ENCODE measurements around the gene DELE1. TPM values are rescaled to one million over a fixed set of nuclear protein-coding genes. Genes with fewer than 3 reads are reported as not detected.
"Not testable (repeated sequence)": the region's sequence is repeated elsewhere in the genome, so short reads cannot be mapped to it uniquely, and the experiment has no call there.

The DELE1 gene
- total RNA-seq, 2 donors from 2014 or later = 66.7 to 98.1 TPM

GRCh38 chr5:141916522-141916921, 7.1 kb upstream of the DELE1 start:
- no peaks in the 10 kb centered on the region for H3K9me3 ChIP-seq
- peaks cover 4% of the 10 kb centered on the region for H3K4me1 ChIP-seq (replicated peaks)
- WGBS = 79% methylated on average over 2 of the region's 2 CpGs
- DNase-seq (ENCODE audit: low spot score) = no peak
- no peaks in the 10 kb centered on the region for H3K36me3 ChIP-seq
- no peak overlapping the region for H3K4me3 ChIP-seq
- no peak overlapping the region for H3K27ac ChIP-seq
- peaks cover 5% of the 10 kb centered on the region for H3K27me3 ChIP-seq (replicated peaks; ENCODE audit: insufficient read depth)
- intact Hi-C loops (cut with DNase I) = no loop called here
- TF ChIP-seq POLR2AphosphoS5 (IDR thresholded peaks at IDR 0.05) (no peak), POLR2A (IDR thresholded peaks at IDR 0.05) (no peak)
- TF ChIP-seq, protein P1, sequence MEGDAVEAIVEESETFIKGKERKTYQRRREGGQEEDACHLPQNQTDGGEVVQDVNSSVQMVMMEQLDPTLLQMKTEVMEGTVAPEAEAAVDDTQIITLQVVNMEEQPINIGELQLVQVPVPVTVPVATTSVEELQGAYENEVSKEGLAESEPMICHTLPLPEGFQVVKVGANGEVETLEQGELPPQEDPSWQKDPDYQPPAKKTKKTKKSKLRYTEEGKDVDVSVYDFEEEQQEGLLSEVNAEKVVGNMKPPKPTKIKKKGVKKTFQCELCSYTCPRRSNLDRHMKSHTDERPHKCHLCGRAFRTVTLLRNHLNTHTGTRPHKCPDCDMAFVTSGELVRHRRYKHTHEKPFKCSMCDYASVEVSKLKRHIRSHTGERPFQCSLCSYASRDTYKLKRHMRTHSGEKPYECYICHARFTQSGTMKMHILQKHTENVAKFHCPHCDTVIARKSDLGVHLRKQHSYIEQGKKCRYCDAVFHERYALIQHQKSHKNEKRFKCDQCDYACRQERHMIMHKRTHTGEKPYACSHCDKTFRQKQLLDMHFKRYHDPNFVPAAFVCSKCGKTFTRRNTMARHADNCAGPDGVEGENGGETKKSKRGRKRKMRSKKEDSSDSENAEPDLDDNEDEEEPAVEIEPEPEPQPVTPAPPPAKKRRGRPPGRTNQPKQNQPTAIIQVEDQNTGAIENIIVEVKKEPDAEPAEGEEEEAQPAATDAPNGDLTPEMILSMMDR (IDR thresholded peaks at IDR 0.05) = no peak

- no peak for DNase-seq (ENCODE audit: low spot score)
- no peaks in the 10 kb centered on the region for H3K9me3 ChIP-seq
- peaks cover 4% of the 10 kb centered on the region for H3K4me1 ChIP-seq (replicated peaks)
- intact Hi-C loops (cut with DNase I) = no loop called here
- H3K4me3 ChIP-seq = no peak overlapping the region
- peaks cover 5% of the 10 kb centered on the region for H3K27me3 ChIP-seq (replicated peaks; ENCODE audit: insufficient read depth)
- H3K27ac ChIP-seq = no peak overlapping the region
- TF ChIP-seq POLR2A (IDR thresholded peaks at IDR 0.05) (no peak), POLR2AphosphoS5 (IDR thresholded peaks at IDR 0.05) (no peak)
- TF ChIP-seq, protein P1 (IDR thresholded peaks at IDR 0.05) = no peak
- H3K36me3 ChIP-seq = no peaks in the 10 kb centered on the region
- WGBS = 68% methylated on average over 5 of the region's 5 CpGs
Measured at GRCh38 chr5:141917760-141918159, 5.9 kb upstream of the DELE1 start.

DNA sequence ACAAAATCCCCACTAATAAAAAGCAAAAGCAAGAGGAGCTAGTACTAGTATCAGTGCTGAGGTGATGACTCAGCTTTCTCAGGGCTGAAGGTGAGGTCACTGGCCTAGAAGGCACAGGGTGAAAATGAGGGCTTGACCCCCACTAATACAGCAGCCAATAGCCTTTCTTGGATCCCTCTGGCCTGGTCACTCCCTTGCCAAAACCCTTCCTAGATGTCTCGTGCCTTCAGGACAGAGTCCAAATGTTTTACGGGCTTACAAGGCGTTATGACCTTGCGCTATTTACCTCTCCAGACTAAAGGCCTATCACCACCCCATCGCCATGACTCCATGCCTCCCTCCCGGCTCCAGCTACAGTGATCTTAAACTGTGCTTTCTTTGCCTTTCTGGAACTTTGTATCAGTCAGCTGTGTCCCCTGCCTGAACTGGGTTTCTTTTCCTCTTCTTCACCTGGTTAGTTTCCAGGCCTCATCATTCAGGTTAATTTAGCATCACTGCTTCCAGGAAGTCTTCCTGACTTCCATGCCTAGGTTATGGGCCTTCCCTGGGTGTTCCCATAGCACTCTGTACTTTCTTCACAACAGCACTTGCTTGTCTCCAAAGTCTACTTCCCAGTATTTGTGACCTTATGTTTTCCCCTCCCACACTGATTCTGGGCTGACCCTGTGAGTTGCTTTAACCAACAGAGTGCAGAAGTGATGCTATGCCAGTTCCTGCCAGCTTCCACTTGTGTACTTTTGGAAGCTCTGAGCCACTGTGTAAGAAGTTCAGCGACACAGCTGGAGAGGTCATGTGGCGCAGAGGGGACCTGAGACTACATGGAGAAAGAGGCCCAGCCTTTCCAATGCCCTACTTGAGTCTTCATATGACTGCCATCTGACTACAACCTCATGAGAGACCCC, 4.2 kb upstream of the DELE1 start:
- Histone ChIP-seq H3K27me3 (replicated peaks; ENCODE audit: insufficient read depth) (no peaks in the 10 kb centered on the region), H3K36me3 (no peaks in the 10 kb centered on the region), H3K4me3 (no peak overlapping the region), H3K4me1 (replicated peaks) (no peaks in the 10 kb centered on the region), H3K27ac (no peak overlapping the region), H3K9me3 (no peaks in the 10 kb centered on the region)
- no peak for DNase-seq (ENCODE audit: low spot score)
- TF ChIP-seq POLR2AphosphoS5 (IDR thresholded peaks at IDR 0.05) = no peak
- no peak for TF ChIP-seq POLR2A (IDR thresholded peaks at IDR 0.05)
- WGBS = 75% methylated on average over 8 of the region's 8 CpGs
- intact Hi-C loops (cut with DNase I) = no loop called here

- no peak for DNase-seq (ENCODE audit: low spot score)
- intact Hi-C loops (cut with DNase I) = no loop called here
- Histone ChIP-seq H3K4me3 (no peak overlapping the region), H3K9me3 (no peaks in the 10 kb centered on the region), H3K27me3 (replicated peaks; ENCODE audit: insufficient read depth) (no peaks in the 10 kb centered on the region), H3K36me3 (no peaks in the 10 kb centered on the region), H3K4me1 (replicated peaks) (no peaks in the 10 kb centered on the region), H3K27ac (no peak overlapping the region)
- 75% methylated on average over 2 of the region's 2 CpGs for WGBS
- no peak for TF ChIP-seq POLR2AphosphoS5 (IDR thresholded peaks at IDR 0.05)
- no peak for TF ChIP-seq POLR2A (IDR thresholded peaks at IDR 0.05)
- TF ChIP-seq, protein P1 (IDR thresholded peaks at IDR 0.05) = no peak
Measured at GRCh38 chr5:141920771-141921170, 2.9 kb upstream of the DELE1 start.

GRCh38 chr5:141922827-141923447, 734 bp upstream of the DELE1 start:
- not testable (repeated sequence) for H3K4me1 ChIP-seq (replicated peaks); DNase-seq (ENCODE audit: low spot score); H3K36me3 ChIP-seq; H3K9me3 ChIP-seq; H3K27me3 ChIP-seq (replicated peaks; ENCODE audit: insufficient read depth)
- Histone ChIP-seq H3K27ac (peak overlapping the region; percentile 94 to 99), H3K4me3 (peak overlapping the region; percentile 59 to 62)
- intact Hi-C loops (cut with DNase I) = loop anchor here (2.0 kb wide), 1 partner anchor 46 kb away; the partner anchor contains the start of gene RNF14
- WGBS = 51% methylated on average over 28 of the region's 28 CpGs

Data from prostate gland (tissue), 2 donors.